ENCODE measurements around the gene JOSD2.

- TF ChIP-seq POLR2AphosphoS5 (IDR thresholded peaks at IDR 0.05) (no peak), CTCF (IDR thresholded peaks at IDR 0.05) (no peak), POLR2A (IDR thresholded peaks at IDR 0.05) (no peak)
These were observed 6.1 kb upstream of the JOSD2 start for GRCh38 chr19:50516964-50517703.
